GM19468 (cell line): Measurements from ENCODE around the gene ZNF691.
"Not testable (repeated sequence)": the region's sequence is repeated elsewhere in the genome, so short reads cannot be mapped to it uniquely, and the experiment has no call there.

Experiments used
- ATAC-seq: cut with Tn5 transposase; IDR thresholded peaks from one replicate; pipeline ENCODE4 v1.9.1; 2021; ENCODE audit warnings: mild to moderate bottlenecking, moderate library complexity, moderate number of reproducible peaks; ENCODE audit not compliant: unreplicated experiment; ENCODE audit errors: extremely low read depth

Gene ZNF691, protein sequence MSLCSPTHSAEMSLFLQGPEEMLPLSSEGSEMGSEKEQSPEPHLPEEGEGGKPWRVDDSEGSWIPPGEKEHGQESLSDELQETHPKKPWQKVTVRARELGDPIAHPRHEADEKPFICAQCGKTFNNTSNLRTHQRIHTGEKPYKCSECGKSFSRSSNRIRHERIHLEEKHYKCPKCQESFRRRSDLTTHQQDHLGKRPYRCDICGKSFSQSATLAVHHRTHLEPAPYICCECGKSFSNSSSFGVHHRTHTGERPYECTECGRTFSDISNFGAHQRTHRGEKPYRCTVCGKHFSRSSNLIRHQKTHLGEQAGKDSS

DNA sequence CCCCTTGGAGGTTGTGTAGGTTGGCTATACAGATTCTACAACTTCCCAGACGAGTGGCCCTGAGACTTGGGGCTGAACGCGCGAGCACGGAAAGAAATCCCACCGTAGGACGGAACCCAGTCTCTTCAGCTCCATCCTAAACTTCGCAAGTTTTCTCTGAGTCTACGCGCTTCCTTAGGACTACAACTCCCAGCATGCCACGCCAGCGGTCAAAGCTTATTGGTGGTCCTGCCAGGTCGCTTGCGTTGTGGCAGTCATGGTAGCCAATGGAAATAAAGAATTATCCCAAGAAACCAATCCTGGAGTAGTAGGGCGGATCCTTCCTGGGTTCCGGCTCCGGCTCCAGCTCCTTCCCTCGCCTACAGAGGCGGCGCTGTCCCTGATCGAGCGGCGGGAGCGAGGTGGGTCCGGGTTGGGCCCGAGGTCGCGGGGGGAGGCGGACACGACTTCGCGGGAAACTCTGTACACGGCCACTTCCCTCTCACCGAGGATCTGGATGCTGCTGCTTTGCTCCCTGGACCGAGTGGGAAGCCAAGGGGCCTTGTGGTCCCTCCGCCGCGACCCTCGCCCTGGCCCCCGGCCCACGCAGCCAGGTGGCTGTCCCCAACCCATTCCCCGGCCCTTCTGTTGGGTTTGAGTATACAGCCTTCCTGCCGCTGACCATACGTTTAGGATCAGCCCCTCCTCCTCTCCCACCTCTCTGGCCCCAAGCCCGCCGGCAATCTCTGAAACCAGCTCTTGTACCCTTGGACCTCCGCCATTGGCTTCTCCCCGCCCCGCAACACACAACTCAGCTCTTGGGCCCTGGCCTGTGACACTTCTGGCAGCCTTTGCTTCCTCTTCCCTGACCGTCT lies at the start of gene ZNF691:
TSS of gene ZNF691 (plus strand) at position 357 of the 854 bp plus-strand sequence. CDS start 3,046 bp downstream, outside the sequence.
- ATAC-seq: peak; percentile 84

DNA sequence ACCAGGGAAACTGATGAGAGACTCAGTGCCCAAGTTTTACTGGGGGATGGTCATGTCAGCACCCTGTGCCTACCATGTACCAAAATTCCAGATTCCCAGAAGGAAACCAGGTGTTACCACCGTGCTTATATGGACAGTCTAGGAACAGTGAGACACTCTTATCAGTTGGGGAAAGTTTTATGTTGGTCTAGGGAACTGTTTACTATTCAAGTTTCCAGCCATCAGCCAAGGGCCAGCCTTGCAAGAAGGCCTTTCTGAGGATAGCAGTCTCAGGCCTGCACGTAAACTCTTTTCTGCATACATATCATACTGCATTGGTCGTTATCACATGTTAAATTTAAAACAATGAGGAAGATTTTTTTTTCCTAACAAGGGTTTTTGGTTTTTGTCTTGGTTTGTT lies 49.0 kb upstream of the ZNF691 start:
- no peak for ATAC-seq

DNA sequence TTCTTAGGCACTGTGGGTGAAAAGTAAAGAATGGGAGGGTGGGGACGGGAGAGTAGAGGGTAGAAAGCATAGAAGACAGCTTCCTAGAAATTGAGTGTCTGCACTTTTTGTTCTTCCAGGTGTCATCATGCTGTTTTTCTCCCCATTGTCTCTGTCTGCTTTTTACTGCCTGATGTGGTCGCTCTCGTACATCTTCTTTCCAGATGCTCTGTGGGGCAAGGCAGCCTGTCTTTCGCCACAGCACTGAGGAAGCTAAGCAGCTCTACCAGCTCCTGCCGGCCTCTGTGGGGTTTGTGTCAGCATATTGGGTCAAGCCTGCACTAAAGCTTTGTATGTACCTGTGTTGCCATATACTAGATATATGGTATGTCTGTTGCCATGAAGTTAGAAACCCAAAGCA lies 48.4 kb upstream of the ZNF691 start:
- no peak for ATAC-seq

DNA sequence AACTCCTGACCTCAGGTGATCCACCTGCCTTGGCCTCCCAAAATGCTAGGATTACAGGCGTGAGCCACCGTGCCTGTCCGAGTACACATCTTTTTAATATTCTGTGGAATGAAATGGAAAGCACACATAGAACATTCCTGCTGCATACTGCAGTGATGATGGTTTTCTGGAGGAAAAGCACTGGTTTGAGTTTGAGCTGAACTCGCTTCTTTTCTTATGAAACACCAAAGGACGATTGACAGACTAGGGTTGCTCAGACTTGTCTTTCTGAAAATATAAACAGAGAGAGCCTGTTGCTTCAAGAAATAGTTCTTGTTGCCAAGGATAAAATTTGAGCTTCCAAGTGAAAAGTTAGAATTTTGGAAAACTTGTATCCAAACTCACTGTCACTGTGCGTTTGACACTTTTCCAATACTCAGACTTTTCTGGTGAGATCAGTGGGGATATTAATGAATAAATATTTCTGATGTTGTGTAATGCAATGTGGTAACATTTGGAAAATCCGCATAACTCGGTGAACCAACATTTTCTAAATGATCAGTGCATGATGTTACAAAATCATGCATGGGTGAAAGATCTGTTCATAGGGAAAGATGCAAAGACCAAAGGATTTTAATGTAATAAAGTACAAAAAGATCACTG lies 44.5 kb upstream of the ZNF691 start:
- no peak for ATAC-seq

DNA sequence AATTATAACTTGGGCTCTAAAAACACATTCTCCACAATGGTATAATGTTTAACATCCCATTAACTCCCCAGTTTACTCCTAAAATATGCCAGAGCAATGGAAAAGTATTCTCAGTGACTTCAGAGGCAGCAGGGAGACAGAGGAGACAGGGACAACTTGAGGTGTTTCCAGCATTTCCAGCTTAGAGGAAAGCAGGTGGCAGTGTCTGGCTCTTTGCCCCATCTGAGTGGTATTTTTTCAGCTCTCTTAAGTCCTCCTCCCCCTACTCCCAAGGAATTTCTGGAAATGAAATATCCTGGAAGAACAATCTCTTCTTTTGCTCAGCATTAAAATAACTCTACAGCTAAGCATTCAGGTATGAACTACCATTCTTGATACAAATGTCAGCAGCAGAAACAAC lies 40.2 kb upstream of the ZNF691 start:
- ATAC-seq: no peak

DNA sequence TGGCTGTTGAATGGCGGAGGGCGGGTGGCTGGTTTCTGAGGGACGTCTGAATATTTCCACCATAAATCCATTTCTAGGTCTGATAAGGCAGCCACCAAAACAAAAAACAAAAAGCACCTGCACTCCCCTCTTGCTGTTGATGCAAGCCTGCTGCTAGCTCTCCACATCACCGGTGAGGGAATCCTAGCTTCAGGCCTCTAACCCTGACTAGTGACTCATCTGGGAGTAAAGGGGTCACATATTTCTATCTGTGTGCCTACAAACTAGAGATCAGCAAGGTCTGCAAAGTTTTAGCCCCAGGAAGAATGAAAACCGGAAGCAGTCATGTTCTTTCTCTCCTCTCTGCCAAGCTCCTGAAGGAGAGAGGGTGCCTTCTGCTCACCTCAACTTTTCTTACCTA lies 39.8 kb upstream of the ZNF691 start:
- ATAC-seq: no peak

DNA sequence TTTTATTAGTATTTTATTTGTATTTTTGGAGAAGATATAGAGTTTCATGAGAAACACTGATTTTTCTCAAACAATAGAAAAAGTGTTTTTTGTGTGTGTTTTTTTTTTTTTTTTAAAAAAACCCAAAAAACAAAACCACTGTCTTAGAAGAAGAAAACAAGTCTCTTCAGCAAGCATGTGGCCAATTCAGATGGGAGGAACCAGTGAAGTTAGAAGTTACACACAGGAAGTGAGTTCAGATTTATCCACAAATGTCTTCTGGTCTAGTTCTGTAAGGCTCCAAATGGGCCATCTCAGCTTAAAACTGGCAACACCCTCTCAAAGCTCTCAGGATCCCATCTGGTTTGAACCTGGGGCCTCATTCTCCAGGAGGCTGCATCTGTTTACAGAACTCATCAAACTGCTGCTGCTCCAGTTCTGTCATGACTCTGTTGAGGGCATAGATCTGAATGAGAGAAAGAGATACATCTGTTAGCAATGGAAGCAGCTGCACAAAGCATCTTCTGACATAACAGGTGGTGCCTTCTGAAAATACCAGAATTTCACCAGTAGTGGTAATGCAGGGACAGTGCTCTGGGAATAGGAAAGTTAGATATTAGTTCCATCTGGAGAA lies 39.3 kb upstream of the ZNF691 start:
- ATAC-seq: no peak

DNA sequence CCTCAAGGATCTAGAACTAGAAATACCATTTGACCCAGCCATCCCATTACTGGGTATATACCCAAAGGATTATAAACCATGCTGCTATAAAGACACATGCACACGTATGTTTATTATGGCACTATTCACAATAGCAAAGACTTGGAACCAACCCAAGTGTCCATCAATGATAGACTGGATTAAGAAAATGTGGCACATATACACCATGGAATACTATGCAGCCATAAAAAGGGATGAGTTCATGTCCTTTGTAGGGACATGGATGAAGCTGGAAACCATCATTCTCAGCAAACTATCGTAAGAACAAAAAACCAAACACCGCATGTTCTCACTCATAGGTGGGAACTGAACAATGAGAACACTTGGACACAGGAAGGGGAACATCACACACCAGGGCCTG lies 31.6 kb upstream of the ZNF691 start:
- ATAC-seq: not testable (repeated sequence)

DNA sequence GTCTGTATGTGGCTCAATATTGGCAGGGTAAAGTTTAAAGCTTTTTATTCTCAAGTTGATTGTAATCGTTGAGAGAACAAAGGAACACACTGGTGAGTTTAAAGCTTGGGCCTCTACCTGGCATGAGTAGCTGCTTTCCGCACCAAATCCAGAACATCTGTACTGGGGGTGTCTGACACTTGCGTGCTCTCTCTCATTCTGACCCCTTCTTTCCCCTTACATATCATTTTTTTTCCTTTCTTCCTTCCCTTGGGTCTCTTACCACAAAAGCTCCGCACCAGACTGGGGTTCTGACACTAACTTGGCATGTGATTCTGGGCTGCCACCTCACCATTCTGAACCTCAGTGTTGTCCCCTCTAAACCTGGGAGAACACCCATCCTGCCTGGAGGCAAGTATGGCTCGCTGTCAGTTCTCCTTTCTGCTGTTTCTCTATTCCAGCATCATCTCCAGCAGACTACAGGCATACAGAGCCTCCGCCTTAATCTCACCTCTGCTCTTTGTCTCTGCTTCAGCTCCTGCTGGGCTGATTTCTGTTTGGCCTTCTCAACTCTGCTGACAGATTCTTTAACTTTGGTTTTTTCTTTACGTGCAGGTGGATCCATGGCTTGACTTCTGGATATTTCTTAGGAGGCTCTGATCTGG lies 30.4 kb upstream of the ZNF691 start:
- no peak for ATAC-seq

DNA sequence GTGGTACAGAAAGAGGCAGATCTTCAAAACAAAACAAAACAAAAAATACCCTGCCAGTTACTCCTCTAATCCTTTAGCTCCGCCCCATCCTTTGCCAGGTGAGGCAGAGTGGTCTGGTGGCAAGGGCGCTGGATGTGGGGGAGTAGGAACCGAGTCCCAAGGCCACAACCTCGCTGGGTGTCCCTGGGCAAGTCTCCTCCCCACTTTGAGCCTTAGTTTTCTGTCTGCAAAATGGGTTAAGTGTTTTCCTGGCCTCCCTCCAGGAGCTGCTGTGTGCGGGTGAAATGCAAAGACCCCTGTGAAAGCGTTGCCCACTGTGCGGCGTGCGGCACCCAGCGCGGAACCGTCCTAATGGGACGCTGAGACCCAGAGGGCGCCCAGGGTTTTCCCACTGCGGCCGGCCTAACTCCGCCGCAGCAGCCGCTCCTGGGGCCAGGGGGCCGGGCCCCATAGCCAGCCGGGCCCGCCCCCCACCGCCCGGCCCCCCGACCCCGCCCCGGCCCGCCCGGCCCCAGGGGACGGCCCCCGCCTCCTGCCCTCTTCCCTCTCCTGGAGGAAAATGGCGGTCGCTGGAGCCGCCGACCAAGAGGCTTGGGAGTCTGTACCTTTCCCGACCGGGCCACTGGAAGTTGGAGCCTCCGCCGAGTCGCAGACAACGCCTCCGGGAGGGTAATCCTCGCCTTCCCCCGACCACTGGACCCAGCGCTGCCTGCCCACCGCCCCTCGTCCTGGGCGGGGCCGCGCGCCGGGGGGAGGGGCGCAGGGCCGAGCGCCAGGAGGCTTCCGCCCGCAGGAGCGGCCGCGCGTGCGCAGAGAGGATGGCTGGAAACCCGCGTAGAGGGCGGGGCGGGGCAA lies 29.6 kb upstream of the ZNF691 start, which contains the start of the genes ERMAP and SVBP:
TSS of gene ERMAP (plus strand) at position 538 of the 855 bp plus-strand sequence. CDS start 13,327 bp downstream, outside the sequence.
TSS of gene SVBP (minus strand) at position 813 of the 855 bp plus-strand sequence. CDS start 853 bp downstream, outside the sequence.
- ATAC-seq: peak; percentile 38

DNA sequence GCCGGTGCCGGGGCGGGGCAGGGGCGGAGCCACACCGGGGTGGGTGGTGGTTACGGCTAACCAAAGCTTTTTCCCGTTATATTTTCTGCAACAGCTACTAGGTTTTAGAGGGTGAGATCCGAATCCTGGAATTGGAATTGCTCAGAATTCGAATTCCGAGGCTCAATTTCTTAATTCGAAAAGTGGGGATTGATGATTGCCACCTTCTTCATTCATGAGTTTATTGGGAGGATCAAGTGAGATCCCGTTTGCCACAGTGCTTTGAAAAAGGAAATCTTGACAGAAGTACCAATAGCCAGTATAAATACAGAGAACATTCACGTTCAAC lies 29.0 kb upstream of the ZNF691 start:
- ATAC-seq: no peak

DNA sequence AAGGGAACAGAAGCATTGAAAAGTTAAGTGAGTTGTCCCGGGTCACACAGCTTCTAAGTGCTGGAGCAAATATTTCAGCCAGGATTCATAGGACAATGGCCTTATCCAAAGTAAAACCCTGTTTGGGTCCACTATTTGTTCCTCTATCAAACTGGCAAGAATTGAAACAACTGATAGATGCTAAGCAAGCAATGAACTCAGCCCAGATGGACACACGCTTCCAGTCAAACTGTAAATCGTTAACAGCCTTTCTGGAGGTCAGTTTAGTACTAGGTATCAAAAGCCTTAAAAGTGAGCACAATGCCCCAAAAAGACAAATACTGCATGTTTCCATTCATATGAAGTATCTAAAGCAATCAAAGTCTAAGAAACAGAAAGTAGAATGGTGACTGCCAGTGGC lies 28.4 kb upstream of the ZNF691 start:
- ATAC-seq: no peak

DNA sequence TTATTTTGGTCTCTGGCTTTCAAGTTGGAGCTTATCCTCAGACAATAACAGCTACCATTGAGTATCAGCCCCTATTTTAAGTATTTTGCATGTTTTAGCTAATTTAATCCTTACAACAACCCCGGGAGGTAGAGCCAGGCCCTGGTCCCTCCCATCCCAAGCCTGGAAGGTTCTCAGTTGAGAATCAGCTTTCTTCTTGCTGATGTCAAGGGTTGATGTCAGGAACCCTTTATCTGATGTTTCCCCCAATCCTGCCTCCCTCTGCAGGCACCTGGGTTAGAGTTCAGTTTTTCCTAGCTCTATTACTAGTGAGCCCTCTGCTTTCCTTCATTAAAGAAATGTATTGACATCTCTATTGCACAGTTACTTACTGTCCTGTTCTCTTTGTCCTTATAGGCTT lies 25.6 kb upstream of the ZNF691 start:
- no peak for ATAC-seq

DNA sequence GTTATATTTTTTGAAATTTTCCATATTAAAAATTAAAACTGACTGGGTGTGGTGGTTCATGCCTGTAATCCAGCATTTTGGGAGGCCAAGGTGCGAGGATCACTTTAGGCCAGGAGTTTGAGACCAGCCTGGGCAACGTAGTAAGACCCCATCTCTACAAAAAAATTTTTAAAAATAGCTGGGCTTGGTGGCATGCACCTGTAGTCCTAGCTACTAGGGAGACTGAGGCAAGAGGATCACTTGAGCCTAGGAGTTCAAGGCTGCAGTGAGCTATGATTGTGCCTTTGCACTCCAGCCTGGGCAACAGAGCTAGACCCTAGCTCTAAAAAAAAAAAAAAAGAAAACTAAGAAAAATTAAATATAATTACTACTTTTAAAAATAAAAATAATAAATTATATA lies 24.7 kb upstream of the ZNF691 start:
- ATAC-seq: no peak

DNA sequence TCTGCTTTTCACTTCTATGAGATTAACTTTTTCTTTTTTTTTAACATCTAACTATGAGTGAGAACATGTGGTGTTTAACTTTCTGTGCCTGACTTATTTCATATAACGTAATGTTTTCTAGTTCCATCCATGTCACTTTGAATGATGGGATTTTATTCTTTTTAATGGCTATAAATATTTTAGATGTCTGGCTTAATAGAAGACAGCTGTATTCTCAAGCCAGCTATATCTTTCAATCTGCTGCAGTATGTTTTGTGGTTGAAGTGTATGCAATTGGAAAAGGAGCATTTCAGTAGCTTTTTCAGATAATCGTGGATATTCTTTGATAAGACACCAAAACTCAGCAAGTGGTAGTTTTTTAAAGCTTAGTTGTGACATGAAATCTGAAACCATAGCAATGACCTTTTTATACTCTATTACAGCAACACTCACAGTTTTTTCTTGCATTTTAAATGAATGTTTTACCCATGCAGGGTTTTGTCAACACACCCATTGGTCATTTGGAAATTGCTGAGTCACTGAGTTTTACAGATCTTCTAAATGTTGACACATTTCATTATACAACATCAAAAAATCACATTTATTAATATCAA lies 23.5 kb upstream of the ZNF691 start:
- no peak for ATAC-seq

DNA sequence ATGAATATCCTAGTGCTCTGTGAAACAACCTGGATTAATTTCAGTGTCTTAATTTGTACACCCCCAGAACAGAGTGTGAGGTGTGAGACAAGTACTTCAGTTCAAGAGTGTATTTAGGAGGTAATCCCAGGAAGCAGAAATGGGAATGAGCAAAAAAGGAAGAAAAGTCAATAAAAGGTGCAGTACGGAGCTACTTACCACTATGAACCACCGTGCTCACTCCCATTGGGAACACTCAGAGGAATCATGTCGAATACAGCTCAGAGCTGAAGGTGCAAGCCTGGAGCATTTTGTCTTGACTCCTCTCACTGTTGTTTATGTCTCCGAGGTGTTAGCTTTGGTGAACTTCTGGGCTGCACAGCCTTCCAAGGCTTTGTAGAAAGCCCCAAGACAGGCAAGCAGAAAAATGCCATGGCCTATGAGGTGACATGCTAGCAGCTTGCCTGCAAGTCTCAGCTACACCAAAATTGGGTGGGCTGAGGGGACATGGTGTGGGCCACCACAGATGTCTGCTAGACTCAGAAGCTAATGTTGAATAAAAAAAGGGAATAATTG lies 21.9 kb upstream of the ZNF691 start:
- ATAC-seq: no peak

DNA sequence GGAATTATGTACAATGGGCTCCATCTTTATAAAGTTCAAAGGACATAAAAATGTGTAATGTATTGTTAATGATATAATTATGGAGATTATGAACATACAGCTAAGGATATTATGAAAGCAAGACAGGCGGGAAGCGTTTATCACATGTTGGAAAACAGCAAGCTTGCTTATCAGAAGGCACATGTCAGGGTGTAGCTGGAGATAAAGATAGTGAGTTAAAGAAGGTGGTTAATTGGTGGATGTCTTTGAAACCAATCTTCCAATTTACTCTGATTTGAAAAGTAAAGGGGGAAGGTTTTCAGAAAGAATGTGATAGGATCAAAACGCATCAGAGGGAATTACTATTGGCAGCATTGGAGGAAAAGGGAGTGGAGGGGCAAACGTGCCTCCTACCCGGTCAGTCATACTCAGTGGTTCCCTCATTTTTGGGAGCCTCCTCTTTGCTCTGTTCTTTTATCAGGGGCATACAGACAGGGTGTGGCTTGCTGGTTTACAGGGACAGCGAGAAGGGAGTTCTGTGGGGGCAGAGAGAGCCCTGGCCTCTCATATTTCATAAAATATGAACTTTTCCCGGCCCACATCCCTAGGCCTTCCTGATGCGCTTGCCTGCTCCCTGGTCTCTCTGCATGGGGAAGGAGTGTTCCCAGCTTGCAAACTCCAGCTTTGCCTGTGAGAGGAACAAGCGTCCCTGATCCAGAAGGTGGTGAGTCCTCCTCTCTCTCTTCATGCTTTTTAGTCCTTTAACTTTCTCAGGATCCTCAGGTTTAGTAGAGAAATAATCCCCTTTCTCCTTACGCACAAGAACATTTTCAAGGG lies 21.2 kb upstream of the ZNF691 start:
- ATAC-seq: no peak

DNA sequence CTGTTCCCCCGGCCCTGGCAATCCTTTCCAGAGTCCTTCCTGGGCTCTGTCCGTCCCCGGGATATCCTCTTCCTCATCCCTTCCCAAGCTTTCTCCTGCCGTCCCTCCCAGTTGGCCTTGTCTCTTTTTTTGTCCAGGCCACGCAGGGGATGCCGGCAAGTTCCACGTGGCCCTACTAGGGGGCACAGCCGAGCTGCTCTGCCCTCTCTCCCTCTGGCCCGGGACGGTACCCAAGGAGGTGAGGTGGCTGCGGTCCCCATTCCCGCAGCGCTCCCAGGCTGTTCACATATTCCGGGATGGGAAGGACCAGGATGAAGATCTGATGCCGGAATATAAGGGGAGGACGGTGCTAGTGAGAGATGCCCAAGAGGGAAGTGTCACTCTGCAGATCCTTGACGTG lies 15.8 kb upstream of the ZNF691 start:
- ATAC-seq: no peak
